GM21825 (cell line): ENCODE measurements around the gene DNASE1L3.
"Not testable (repeated sequence)": the region's sequence is repeated elsewhere in the genome, so short reads cannot be mapped to it uniquely, and the experiment has no call there.

Experiments used
- ATAC-seq: cut with Tn5 transposase; IDR thresholded peaks from one replicate; pipeline ENCODE4 v1.9.1; 2021; ENCODE audit warnings: mild to moderate bottlenecking, moderate library complexity; ENCODE audit not compliant: unreplicated experiment

DNASE1L3 gene

DNA sequence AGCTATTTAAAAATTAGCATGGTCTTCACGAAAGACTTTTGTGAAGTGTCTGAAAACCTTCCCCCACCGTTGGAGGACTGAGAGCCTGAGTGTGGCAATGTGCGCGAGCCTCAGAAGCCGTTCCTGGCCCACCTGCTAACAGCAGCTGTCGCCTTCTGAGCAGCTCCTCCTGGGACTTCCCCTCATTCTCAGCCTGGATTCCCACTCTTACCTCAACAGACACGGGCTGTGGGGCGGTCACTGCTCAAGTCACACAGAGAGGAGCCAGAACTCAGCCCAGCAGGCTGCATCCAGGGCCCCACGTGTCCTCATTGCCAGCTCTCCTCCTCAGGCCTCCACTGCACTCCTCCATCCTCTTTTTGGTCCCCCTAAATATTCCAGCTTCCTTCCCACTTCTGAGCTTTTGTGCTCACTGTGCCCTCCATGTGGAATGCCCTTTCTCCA lies 7.8 kb downstream of the DNASE1L3 start:
- peak; percentile 72 for ATAC-seq

DNA sequence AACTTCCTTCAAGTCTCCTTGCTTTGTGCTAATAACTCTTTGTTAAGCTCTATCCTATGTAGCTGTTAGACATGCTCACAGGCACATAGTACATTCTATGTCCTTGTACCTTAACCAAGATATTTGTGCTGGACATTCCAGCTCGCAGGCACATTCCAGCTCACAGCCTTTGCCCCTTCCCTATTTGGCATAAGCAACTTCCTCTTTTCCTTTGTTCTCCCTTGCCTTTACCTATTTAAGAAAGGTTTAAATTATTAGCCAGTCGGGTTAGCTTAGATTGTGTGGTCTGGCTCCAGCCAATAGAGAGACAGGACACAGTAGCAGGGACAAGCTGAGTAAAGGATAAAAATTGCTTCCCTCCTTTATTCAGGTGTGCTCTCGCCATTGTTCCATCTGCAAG lies 9.3 kb downstream of the DNASE1L3 start:
- not testable (repeated sequence) for ATAC-seq

DNA sequence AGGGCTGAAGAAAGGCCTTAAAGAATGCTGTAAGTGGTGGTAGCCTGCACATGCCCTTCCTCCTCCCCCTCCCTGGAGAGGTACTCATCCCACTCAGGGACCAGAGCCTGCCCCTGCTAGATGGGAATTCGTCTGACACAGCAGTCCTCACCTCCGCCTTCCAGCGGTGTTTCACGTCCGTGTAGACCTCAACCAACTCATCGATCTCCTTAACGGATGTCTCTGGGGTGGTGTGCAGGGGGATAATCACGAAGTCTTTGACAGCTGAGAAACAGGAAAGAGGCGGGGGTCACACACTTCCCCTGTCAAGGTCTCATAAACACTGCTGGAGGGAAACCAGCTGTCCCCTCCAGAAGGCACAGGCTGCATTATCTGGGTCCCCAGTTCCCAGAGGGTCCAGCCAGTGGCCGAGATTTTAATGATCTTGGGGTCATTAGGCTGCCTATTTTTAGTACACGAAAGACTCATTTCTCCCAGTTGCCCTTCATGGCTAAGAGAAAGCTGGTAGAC lies 9.9 kb downstream of the DNASE1L3 start:
- no peak for ATAC-seq

DNA sequence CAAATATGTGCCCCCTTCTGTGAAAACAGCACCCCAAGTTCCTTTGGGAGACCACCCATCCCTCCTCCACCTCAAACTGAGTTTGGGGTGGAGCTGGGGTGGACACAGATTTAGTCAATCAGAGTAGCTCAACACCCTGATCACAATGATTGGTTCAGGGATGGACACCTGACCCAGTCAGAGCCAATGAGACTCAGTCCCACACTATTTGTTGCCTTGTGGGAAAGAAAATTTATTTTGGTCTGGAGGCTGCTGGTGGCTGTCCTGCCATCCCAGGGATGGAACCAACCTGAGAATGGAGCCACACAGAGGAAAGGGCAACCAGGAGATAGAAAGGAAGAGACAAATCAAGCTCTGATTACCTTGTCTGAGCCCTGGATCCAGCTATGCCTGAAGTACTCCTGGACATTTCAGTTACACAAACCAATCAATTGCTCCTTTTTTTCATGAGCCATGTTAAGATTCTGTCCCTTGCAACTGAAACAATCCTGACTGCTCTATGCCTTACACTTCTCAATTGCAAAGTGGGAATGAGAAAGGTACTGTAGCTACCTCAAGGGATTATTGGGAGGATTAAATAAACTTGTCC lies 10.6 kb downstream of the DNASE1L3 start:
- no peak for ATAC-seq

DNA sequence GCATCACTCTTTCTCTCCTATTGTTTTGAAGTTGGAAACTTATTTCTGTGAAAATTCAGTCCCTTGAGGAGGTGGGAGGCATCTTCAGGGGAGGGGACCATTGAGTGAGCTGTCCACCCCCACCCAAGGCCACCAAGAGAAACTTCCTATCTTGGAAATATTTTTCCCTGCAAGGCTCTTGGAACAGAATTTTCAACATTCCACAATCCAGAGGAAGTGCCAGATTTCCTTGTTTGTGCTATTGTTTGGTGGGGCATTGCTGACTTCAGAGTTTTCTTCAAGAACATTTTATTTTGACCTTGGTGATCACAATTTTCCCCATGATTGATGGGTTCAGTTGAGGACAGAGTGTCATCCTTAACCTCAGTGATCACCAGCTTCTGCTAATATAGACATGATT lies 12.0 kb downstream of the DNASE1L3 start:
- no peak for ATAC-seq

GRCh38 chr3:58198362-58198761 lies 12.4 kb downstream of the DNASE1L3 start:
- no peak for ATAC-seq

DNA sequence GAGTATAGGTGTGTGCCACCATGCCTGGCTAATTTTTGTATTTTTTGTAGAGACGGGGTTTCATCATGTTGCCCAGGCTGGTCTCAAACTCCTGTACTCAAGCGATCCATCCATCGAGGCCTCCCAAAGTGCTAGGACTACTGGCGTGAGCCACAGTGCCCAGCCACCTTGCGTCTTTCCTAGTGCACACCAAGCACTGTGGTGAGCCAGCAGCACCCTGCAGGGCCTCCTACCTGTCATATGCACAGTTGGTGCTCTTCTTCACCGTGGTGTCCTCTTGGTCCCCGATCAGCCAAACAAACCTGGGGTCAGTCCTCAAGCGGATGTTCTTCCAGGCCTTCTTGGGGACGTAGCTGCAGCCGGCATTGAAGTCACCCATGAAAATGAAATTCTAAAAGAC lies 13.2 kb downstream of the DNASE1L3 start:
- no peak for ATAC-seq

DNA sequence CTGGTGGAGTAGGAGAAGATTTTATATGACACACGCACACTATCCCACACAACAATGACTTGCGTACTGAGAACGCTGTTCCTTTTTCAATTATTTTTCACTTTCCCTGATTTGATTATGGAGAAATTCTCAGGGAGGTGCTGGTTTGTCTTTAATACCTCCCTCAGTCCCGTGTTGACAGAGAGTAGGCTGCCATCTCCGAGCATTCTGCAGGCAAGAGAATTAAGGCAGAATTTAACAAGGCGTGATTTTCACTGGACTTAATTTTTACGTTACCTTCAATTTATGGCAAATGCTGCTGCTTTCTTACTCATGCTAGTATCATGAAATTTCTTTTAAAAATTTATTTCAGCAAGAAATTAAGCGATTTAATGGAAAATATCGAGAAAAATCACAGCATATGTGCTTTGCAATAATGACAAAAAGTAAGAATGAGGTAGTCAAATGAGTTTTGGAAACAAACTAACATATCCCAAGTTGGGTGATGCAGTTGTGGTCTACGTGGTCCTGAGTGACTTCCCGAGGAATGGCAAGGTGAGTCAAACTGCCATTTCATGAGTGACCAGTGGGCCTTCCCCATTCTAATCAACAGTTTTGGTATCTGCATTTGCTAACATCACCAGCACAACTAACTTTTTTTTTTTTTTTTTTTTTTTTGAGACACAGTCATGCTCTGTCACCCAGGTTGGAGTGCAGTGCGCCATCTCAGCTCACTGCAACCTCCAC lies 16.9 kb downstream of the DNASE1L3 start:
- no peak for ATAC-seq

GRCh38 chr3:58192069-58192468 lies 18.7 kb downstream of the DNASE1L3 start:
- ATAC-seq: no peak

DNA sequence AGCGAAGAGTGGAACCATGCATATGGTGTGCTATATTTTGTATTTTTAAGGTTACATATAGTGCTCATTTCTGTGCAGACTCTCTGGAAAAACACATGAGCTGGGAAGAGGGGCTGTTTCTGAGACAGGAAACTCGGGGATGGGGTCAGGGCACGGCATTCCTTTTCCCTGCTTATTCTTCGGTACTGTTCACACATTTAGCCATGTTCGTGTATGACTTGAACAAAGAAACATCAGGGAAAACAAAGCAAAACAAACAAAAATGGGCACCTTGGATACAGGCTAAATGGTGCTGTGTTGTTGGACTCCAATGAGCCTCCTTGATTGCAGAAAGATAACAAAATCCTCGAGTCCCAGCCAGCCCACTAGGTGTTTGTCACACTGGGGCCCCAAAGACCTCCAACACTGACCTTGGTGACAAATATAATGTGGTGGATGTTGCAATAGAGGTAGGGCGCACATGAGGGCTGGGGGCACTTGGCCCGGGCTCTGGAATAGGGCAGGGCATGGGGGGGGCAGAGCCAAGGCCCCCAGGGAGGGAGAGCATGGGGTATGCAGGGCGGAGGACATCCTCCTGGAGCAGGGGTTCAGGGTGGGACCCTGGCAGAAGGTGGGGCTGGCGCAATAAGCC lies 19.3 kb downstream of the DNASE1L3 start:
- no peak for ATAC-seq

DNA sequence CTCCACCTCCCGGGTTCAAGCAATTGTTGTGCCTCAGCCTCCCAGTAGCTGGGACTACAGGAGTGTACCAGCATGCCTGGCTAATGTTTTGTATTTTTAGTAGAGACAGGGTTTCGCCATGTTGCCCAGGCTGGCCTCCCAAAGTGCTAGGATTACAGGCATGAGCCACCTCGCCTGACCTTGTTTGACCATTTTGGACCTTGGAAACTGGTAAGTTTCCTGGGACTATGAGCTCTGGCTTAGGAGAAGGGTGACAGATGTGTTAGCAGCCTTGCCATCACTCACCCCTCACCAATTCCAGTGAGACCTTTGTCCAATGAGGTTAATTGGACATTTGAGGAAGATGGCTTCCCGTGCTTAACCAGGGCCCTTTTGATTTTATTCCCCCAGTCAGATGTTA lies 19.9 kb downstream of the DNASE1L3 start:
- no peak for ATAC-seq

DNA sequence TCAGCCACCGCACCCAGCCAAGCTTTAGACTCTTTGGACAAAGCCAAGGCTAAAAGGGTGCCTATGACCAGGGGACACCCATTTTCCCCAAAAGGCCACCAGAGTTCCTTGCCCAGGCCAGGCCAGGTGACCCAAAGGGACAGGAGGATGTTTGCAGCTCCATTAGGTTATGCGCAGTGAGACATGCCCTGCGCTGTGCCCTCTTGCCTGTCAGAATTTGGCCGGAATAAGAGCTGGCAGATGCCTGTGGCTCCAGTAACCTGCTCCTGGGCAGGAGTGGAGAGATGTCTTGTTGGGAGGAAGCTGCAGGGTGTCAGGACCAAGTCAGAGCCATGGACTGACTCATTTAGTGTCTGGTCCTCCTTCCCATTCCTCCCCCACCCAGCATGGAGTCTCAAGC lies 20.5 kb downstream of the DNASE1L3 start:
- no peak for ATAC-seq

DNA sequence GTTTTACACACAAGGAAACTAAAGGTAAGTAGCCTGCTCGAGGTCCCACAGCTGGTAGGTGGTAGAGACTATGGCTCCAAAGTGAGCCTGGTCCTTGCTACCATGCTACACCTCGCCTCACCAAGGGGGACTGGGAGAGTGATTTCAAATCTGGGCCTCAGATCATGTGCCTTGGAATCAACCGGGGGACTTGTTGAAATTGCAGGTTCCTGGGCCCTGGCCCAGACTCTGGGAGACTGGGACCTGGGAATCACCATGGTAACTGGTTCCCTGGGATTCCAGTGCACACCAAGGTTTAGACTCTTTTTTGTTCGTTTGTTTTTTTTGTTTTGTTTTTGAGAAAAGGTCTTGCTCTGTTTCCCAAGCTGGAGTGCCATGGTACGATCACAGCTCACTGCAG lies 21.1 kb downstream of the DNASE1L3 start:
- ATAC-seq: no peak

DNA sequence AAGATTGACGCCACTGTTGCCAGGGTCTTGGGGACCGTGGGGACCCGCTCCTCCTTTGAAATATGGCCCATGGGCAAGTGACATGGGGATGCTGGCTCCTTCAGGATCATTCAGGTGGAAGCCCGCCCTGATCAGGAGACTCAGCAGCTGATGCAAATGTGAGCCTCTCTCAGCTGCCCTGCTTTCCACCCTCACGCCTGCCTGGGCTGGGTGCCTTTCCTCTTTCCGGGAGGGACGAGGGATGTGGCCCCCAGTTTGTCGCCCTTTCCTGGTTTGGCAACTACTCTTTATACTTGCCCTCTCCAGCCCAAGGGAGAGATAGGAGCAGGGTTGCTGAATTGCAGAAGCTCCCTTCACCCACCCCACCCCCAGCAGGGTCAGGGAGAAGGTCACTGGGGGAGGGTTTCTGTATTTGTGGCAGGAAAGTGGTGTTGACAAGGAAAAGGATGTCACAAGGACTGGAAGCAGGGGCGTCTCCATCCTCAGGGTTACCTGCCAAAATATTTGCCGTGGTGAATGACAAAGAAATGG lies 21.8 kb downstream of the DNASE1L3 start:
- no peak for ATAC-seq

GRCh38 chr3:58188173-58188564 lies 22.6 kb downstream of the DNASE1L3 start:
- ATAC-seq: no peak

GRCh38 chr3:58184982-58185360 lies 25.8 kb downstream of the DNASE1L3 start:
- no peak for ATAC-seq

GRCh38 chr3:58184309-58184981 lies 26.3 kb downstream of the DNASE1L3 start:
- no peak for ATAC-seq

GRCh38 chr3:58183891-58184290 lies 26.9 kb downstream of the DNASE1L3 start:
- ATAC-seq: no peak

DNA sequence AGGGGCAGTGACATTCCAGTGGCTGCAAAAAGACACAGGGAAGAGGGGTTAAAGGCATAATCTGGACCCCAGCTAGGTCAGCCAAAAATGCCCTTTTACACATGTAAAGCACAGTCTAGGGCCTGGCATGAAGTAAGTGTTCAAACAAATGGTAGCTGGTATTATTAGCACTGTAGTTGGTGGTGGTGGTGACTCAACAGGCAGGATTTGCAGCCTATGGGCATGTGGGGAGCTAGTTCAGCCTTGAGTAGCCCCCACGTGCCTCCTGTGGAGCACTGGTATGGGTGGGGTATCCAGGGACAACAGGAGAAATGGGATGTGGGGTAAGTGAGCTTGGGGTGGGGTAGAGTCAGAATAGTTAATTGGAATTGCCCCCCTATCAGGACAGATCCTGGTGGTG lies 27.6 kb downstream of the DNASE1L3 start:
- no peak for ATAC-seq

DNA sequence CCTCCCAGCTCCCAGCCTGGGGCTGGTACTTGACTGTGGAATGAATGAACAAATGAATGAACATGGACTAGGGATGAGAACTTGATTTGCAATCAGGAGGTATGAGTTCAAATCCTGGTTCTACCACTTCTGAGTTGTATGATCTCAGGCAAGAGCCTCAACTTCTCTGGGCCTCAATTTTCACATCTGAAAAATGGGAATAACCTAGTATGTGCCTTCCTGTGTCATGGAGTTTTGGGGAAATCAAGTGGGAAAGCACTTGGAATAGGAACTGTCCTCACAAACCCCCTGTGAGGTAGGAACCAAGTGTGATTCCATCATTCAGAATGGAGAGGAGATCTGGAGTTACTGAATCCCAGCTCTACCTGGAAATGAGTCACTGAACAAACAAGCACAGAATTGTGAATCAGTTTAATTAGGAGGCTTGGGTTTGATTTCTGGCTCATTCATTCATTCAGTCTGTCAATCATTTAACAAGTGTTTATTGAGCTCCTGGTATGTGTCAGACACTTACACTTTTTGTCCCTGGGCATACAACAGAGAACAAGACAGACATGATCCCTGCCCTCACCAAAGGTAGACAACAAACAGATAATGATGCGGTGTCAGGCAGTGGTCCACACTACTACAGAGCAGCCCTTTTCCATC lies 29.7 kb downstream of the DNASE1L3 start:
- ATAC-seq: no peak
